ENCODE results near the gene MED26. TPM values are rescaled to one million over a fixed set of nuclear protein-coding genes. Genes with fewer than 3 reads are reported as not detected.

The MED26 gene
- total and polyA plus RNA-seq, 10 of the 15 experiments (the other 5 are each of a cell fraction or from before 2014, with no cell fraction given), result 1.1 to 21.4 (median 9.7) TPM

DNA sequence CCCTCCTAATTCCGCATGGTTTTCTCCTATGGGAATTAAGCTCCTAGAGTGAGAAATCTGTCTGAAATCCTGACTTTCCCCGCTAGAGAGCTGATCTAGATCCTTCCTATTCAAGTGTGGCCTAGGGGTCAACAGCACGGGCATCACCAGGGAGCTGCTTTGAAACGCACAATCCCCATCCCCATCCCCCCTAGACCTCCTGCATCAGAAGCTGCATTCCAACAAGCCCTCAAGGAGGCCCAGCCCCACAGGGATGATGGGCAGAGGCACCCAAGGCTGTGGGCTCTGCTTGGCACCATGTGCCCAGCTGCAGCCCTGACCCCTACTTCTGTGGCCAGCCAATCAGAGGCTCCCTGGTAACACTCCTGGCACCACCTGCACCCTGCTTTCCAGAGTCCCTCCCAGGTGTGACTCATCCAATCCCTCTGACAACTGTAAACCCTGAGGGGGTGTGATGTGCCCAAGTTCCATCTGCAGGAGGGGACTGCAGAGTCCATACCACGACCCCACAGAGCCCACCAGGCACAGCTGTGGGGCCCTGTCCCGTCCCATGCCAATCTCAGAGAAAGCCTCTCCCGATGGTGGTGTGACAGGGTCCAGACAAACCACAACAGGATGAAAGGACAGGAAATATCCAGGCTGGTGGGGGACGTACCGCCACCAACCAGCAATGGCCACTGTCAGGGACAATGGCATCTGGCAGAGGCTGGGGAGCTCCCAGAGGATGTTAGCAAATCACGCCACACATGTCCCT, 36.0 kb downstream of the MED26 start:
- ChIA-PET RAD21 (ENCODE audit: unreplicated experiment) (interaction anchor here (0.7 to 11.3 kb wide), 5 partner anchors 7 to 149 kb away, joined by 3 to 169 read pairs (median 4); partner anchors contain the start of genes MED26, SMIM7 and TMEM38A), CTCF (interaction anchor here (1.1 to 9.8 kb wide), 2 partner anchors 18 to 34 kb away, joined by 3 to 83 read pairs; partner anchors contain the start of gene MED26), SMC1A (ENCODE audit: uncharacterized antibody, unreplicated experiment) (interaction anchor here (1.2 to 10.9 kb wide), 4 partner anchors 10 to 46 kb away, joined by 4 to 164 read pairs (median 4); partner anchors contain the start of gene MED26), POLR2A (interaction anchor here (0.7 to 13.1 kb wide), 9 partner anchors 7 to 49 kb away, joined by 3 to 220 read pairs (median 4); partner anchors contain the start of genes MED26 and SLC35E1)
- Histone ChIP-seq H3K4me2 (ENCODE audit: control insufficient read depth, insufficient read depth) (0 out of 2 replicates have a peak overlapping the region, but pooled peaks have one; percentile 7), H3K27me3 (replicated peaks in 1 of 2; ENCODE audit: control insufficient read depth in 2 of 2, insufficient read depth in 2 of 2, low read length in 1 of 2) (no peaks in the 10 kb centered on the region), H3K27ac (ENCODE audit: control insufficient read depth, insufficient read depth) (peak overlapping the region; percentile 1; the same call in 1 of the 2 replicates), H2AFZ (ENCODE audit: control insufficient read depth, low read depth, low read length) (no peak overlapping the region), H3K9me3 (replicated peaks; ENCODE audit: control insufficient read depth, insufficient read depth, low read length) (no peaks in the 10 kb centered on the region), H3K9ac (ENCODE audit: control insufficient read depth, insufficient read depth, low read length) (no peak overlapping the region), H3K36me3 (ENCODE audit: control insufficient read depth in 2 of 2, insufficient read depth in 2 of 2, low read length in 1 of 2) (peaks cover 0 to 4% of the 10 kb centered on the region in 2 experiments; a peak in 2 of 4 replicates), H4K20me1 (ENCODE audit: control insufficient read depth, insufficient read depth) (peaks cover 6% of the 10 kb centered on the region), H3K4me1 (ENCODE audit: control insufficient read depth, insufficient read depth, low read length) (peaks cover 81% of the 10 kb centered on the region), H3K79me2 (ENCODE audit: control insufficient read depth, insufficient read depth, low read length) (peaks cover 98% of the 10 kb centered on the region), H3K4me3 (no peak overlapping the region)
- intact Hi-C loops (cut with micrococcal nuclease; ENCODE audit: unreplicated experiment) (no loop called here), in situ Hi-C loops (cut with MboI) (loop anchor here (25.0 kb wide), 1 partner anchor 2005 kb away; the partner anchor contains the start of gene CLEC17A)
- no peak for DNase-seq (ENCODE audit: low read depth, low spot score)
- no peak for FAIRE-seq
- BruUV-seq (replicated peaks), result no TSS peak
- ATAC-seq, result no peak
- 73% methylated on average over 10 of the region's 10 CpGs for WGBS (ENCODE audit: insufficient coverage, insufficient replicate concordance, low lambda C conversion rate, missing lambda C conversion rate)
- TF ChIP-seq SPI1 (IDR thresholded peaks at IDR 0.05; ENCODE audit: borderline replicate concordance, insufficient read depth, low read depth, low read length) (no peak), ZSCAN29 (IDR thresholded peaks at IDR 0.05) (no peak), DPF2 (IDR thresholded peaks at IDR 0.05) (no peak), MTA3 (IDR thresholded peaks at IDR 0.05; ENCODE audit: borderline replicate concordance, low read length) (no peak), KDM1A (IDR thresholded peaks at IDR 0.05; ENCODE audit: borderline replicate concordance) (no peak), RAD21 (IDR thresholded peaks at IDR 0.05; ENCODE audit: insufficient read depth, low read depth, low read length) (no peak), CREB1 (IDR thresholded peaks at IDR 0.05; ENCODE audit: low read depth) (no peak), FOS (IDR thresholded peaks at IDR 0.05; ENCODE audit: borderline replicate concordance, extremely low read depth, insufficient read length) (no peak), SMC3 (IDR thresholded peaks at IDR 0.05; ENCODE audit: borderline replicate concordance, low read length) (no peak), TBL1XR1 (IDR thresholded peaks at IDR 0.05; ENCODE audit: low read depth, low read length) (no peak), PML (IDR thresholded peaks at IDR 0.05; ENCODE audit: low read length) (no peak), ASH2L (IDR thresholded peaks at IDR 0.05; ENCODE audit: borderline replicate concordance, low read depth) (no peak)
- TF ChIP-seq, protein P1, sequence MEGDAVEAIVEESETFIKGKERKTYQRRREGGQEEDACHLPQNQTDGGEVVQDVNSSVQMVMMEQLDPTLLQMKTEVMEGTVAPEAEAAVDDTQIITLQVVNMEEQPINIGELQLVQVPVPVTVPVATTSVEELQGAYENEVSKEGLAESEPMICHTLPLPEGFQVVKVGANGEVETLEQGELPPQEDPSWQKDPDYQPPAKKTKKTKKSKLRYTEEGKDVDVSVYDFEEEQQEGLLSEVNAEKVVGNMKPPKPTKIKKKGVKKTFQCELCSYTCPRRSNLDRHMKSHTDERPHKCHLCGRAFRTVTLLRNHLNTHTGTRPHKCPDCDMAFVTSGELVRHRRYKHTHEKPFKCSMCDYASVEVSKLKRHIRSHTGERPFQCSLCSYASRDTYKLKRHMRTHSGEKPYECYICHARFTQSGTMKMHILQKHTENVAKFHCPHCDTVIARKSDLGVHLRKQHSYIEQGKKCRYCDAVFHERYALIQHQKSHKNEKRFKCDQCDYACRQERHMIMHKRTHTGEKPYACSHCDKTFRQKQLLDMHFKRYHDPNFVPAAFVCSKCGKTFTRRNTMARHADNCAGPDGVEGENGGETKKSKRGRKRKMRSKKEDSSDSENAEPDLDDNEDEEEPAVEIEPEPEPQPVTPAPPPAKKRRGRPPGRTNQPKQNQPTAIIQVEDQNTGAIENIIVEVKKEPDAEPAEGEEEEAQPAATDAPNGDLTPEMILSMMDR (IDR thresholded peaks at IDR 0.05 in 2 of 3, conservative IDR thresholded peaks at IDR 0.05 in 1 of 3; ENCODE audit: control insufficient read depth in 2 of 3, extremely low read depth in 1 of 3, insufficient read depth in 1 of 3, low read depth in 3 of 3, low read length in 3 of 3), result no peak
- TF ChIP-seq, protein P2, sequence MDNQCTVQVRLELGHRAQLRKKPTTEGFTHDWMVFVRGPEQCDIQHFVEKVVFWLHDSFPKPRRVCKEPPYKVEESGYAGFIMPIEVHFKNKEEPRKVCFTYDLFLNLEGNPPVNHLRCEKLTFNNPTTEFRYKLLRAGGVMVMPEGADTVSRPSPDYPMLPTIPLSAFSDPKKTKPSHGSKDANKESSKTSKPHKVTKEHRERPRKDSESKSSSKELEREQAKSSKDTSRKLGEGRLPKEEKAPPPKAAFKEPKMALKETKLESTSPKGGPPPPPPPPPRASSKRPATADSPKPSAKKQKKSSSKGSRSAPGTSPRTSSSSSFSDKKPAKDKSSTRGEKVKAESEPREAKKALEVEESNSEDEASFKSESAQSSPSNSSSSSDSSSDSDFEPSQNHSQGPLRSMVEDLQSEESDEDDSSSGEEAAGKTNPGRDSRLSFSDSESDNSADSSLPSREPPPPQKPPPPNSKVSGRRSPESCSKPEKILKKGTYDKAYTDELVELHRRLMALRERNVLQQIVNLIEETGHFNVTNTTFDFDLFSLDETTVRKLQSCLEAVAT (IDR thresholded peaks at IDR 0.05), result no peak
- TF ChIP-seq, protein P3, sequence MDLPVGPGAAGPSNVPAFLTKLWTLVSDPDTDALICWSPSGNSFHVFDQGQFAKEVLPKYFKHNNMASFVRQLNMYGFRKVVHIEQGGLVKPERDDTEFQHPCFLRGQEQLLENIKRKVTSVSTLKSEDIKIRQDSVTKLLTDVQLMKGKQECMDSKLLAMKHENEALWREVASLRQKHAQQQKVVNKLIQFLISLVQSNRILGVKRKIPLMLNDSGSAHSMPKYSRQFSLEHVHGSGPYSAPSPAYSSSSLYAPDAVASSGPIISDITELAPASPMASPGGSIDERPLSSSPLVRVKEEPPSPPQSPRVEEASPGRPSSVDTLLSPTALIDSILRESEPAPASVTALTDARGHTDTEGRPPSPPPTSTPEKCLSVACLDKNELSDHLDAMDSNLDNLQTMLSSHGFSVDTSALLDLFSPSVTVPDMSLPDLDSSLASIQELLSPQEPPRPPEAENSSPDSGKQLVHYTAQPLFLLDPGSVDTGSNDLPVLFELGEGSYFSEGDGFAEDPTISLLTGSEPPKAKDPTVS (IDR thresholded peaks at IDR 0.05; ENCODE audit: low read depth, low read length), result no peak

Data from GM12878 (cell line).